Nasal cavity respiratory epithelium epithelial cell of viscerocranial mucosa (primary cell): Measurements from ENCODE around the gene RFTN2. TPM values are rescaled to one million over a fixed set of nuclear protein-coding genes. Genes with fewer than 3 reads are reported as not detected.

Experiments used
- total RNA-seq: library from RNA; depleted of rRNA; stranded (reverse); fragments of >200 nt; gene quantifications from 2 replicates; pipeline ENCODE4 v1.2.3, GENCODE V29; 2014

Gene RFTN2, protein sequence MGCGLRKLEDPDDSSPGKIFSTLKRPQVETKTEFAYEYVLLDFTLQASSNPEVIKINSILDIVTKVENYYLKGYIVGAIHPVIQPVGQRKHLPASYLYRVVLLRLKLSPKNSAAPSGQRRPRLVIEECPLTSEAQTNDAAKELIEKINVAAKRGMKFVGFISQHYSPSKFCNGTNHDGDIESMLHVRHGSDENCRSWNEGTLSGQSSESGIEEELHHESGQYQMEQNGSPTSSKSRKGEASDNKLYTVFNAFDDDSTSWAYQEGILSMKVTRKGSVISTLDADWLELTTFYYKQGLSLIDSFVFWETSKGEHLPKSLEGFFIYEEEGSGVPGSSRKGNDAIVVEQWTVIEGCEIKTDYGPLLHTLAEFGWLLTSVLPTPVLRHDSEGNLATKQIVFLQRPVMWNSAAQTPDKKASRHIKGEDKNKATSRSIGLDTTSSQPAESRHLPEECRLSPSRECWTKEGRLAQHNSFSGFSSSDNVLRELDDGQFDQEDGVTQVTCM
- total RNA-seq = 0.14 TPM in 1 of 2 replicates, not detected in the other

DNA sequence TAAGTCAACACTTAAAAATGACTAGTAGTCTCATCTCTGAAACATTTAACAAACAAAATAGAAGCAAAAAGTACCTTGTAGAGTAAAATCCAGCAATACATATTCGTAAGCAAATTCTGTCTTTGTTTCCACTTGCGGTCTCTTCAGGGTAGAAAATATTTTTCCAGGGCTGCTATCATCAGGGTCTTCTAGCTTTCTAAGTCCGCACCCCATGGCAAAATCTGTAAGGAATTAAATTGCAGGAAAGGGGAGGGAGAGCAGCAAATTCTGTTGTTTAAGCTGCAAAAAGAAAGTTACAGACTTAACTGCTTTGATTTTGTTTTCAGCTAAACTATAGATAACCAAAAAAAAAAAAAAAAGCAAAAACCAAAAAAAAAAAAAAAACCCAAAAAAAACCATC lies at the start of gene RFTN2:
RFTN2 (minus strand) TSS at position 342 of the 400 bp plus-strand sequence; CDS start at position 213, 129 bp downstream.

DNA sequence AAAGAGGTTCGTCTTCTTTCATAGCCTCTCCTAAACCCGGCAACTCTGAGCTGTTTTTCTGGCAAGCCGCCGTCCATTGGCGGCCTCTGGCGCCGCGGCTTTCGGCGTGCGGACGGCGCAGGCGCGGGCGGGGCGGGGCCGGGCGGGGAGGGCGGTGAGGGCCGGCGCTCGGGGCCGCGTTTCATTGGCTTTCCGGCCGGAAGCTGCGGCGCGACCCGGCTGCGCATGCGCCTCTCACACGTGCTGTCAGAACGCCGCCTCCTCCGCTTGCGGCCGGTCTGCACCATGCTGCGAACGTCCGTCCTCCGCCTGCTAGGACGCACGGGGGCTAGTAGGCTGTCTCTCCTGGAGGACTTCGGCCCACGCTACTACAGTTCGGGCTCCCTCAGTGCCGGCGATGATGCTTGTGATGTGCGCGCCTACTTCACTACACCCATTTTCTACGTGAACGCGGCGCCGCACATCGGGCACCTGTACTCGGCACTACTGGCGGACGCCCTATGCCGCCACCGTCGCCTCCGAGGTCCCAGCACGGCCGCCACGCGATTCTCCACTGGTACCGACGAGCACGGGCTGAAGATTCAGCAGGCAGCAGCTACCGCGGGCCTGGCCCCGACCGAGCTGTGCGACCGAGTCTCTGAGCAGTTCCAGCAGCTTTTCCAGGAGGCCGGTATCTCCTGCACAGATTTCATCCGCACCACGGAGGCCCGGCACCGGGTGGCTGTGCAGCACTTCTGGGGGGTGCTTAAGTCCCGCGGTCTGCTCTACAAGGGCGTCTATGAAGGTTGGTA lies 29.9 kb upstream of the RFTN2 start, which contains the start of gene MARS2:
MARS2 (plus strand) TSS at position 249 of the 791 bp plus-strand sequence; CDS start at position 286, 37 bp downstream.

Other genes starting within 250 kb of the RFTN2 start
- 117 and 160 TPM in 2 replicates for gene SF3B1, start 240.6 kb downstream of the RFTN2 start, total RNA-seq
- gene COQ10B, start 222.0 kb downstream of the RFTN2 start, total RNA-seq = 35.1 and 47.5 TPM in 2 replicates
- gene HSPD1, start 175.7 kb downstream of the RFTN2 start, total RNA-seq = 534 and 547 TPM in 2 replicates
- 82.8 and 85.1 TPM in 2 replicates for gene HSPE1, start 175.2 kb downstream of the RFTN2 start, total RNA-seq
- gene MOB4, start 159.5 kb downstream of the RFTN2 start, total RNA-seq = 21.9 and 30.2 TPM in 2 replicates
- 15.0 and 18.4 TPM in 2 replicates for gene MARS2, start 29.8 kb upstream of the RFTN2 start, total RNA-seq
- gene BOLL, start 109.7 kb upstream of the RFTN2 start, total RNA-seq = not detected in 2 replicates
- gene PLCL1, start 129.0 kb upstream of the RFTN2 start, total RNA-seq = under 0.01 TPM in 2 replicates